GM18499 (cell line): Measurements from ENCODE around the gene TPCN1.
"Not testable (repeated sequence)": the region's sequence is repeated elsewhere in the genome, so short reads cannot be mapped to it uniquely, and the experiment has no call there.

ENCODE experiments used
- ATAC-seq: cut with Tn5 transposase; IDR thresholded peaks from one replicate; pipeline ENCODE4 v1.9.1; 2021; ENCODE audit warnings: moderate number of reproducible peaks; ENCODE audit not compliant: insufficient read depth, unreplicated experiment

TPCN1 gene

DNA sequence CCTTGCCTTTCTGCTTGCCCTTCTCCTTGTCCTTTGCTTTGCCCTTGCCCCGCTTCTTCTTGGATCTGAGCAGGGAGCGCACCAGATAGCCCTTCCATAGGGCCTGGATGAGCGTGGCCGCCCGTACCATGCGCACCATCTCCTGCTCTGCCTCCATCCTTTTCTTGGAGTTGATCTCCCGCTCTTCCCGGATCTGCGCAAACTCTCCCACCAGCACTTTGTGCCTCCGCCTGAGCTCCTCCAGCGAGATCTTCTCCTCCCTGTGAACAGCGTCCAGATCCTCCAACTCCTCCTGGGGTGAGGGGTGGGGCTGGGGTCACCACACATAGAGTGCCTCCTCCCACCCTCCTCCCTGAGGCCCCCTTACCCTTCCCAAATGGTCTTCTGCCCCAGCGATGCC is 25.7 kb upstream of the TPCN1 start:
- no peak for ATAC-seq

- no peak for ATAC-seq
Observed at GRCh38 chr12:113196582-113196981, 24.7 kb upstream of the TPCN1 start.

- ATAC-seq = no peak
Observed at GRCh38 chr12:113196990-113197389, 24.3 kb upstream of the TPCN1 start.

DNA sequence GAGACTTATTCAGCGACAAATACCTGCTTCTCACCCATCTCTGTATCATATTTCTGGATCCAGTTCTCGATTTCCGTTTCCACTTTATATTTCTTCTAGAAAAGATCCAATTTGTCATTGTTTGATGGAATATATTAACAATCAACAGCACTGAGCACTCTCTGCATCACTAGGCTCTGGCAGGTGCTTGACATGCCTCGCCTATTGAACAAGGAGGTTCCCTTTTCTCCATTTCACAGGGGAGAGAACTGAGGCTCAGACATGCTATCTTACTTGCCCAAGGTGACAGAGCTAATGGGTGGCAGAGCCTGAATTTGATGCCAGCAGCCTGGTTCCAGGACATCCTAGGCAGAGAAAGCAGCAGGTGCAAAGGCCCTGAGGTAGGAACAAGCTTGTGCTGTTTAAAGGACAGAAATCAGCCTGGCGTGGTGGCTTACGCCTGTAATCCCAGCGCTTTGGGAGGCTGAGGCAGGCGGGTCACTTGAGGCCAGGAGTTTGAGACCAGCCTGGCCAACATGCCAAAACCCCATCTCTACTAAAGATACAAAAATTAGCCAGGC is 23.7 kb upstream of the TPCN1 start:
- no peak for ATAC-seq

DNA sequence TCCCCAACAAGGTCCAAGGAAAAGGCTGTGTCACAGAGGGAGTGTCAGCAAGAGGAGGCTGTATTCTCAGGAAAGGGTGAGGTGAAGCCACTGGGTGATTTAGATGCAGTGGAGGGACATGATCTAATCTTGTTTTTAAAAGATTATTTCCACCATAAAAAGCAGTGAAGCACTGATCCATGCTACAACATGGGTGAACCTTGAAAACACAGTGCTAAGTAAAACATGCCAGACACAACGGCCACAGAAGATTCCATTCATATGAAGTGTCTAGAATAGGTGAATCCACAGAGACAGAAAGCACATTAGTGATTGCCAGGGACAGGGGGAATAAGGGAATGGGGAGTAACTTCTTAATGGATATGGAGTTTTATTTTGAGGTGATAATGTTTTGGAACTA is 23.0 kb upstream of the TPCN1 start:
- ATAC-seq = no peak

GRCh38 chr12:113200021-113200797 is 21.1 kb upstream of the TPCN1 start:
- ATAC-seq = no peak

- no peak for ATAC-seq
Observed at GRCh38 chr12:113201187-113202177, 19.8 kb upstream of the TPCN1 start.

DNA sequence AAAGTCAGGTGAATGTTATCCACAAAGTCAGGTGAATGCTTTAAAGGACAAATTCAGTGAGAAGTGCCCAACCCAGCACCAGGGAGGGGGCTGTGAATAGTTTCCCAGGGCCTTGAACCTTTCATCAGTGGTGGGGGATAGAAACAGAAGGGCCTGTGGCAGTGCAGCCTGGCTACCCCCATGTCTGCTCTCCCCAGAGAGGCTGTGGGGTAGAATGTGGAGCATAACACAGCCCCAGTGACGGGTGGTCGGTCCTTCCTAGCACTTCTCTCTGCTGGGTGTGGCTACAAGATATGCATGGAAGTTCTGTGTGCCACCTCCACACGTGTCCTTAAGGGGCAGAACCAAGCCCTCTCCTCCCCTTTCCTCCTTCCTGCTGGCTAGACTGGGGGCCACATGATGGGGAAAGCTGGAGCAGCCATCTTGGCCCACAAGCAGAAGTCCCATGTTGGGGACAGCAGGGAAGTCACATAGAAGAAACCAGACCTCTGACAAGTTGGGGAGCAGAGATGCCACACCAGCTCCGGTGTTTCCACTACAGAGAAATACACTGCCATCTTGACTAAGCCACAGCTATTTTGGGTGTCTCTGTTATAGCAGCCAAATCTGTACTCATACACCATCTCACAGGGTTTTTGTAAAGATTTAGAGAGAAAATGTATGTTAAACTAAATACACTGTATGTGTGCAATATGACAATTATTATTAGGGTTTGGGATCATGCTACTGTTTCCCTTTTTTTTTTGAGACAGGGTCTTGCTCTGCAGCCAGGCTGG is 18.8 kb upstream of the TPCN1 start:
- no peak for ATAC-seq

GRCh38 chr12:113203852-113204760 is 17.2 kb upstream of the TPCN1 start:
- ATAC-seq = no peak

DNA sequence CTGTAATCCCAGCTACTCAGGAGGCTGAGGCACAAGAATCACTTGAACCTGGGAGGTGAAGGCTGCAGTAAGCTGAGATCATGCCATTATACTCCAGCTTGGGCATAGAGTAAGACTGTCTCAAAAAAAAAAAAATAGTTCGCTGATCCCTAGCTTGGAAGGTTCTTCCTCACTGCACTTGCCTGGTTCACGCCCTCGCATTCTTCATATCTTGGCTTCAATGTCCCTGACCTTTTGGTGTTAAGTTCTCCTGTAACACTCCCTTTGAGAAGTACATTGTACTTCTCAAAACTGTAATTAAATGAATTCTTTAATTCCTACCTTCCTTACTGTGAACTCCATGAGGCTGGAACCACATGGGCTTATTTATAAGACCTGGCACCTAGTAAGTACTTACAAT is 16.5 kb upstream of the TPCN1 start:
- ATAC-seq = no peak

GRCh38 chr12:113206802-113207201 is 14.5 kb upstream of the TPCN1 start:
- not testable (repeated sequence) for ATAC-seq

DNA sequence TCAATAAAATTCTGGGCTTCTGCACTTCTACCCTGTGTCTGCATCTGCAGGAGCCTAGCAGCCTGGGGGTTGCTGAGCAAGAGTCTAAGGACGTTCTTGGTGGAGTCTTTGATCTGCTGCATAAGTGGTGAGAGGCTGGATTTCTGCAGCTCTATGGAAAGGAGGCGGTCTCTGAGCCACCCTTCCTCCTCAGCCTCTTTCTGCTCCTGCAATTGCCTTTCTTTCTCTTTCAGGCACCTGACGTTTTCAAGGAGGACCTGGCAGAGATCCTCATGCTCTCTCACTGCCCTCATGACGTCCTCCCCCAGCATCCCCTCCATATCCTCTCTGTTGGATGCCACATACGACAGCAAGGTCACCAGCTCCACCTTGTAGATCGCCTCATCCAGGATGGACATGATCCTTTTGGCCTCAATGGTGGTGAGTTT is 13.6 kb upstream of the TPCN1 start:
- no peak for ATAC-seq

DNA sequence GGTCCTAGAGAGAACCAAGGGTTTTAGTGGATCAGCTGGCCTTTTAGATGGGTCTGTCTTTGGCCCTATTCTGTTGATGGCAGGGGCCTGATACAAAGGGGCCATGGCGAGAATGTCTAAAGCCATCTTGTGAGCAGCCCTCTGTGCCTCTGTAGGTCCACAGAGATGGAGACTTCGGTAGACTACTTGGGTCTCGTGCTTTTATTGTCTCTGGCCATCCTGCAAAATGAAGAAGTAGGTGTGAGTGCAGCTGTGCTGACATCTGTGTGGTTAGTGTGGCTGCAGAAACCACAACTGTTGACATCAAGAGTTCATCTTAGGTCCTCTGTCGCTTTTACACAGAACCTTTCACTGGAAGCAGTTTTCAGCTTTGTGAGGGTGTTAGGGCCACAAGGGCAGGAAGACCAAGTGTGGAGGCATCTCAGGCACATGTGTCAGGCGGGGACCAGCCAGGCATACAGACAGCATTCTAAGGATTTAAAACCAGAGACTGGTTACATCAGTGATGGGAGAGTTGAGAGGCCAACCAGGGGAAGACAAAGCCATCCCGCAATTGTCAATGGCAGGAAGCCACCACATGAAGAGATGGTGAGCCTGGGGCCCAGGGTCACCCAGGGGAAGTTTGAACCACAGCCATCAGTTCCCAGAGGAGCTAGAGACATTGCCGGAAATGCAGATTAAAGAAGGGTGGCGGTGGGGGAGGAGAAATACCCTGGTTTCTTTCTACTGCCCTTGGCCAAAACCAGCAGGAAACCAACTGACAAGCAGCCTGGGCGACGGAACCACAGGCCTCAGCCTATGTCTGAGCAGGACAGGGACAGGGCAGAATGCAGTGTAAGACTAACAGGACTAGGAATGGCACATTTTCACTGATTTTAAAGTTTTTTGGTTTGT is 13.0 kb upstream of the TPCN1 start:
- ATAC-seq = peak; percentile 67

- no peak for ATAC-seq
Observed at GRCh38 chr12:113211160-113211559, 10.1 kb upstream of the TPCN1 start.

GRCh38 chr12:113214895-113215400 is 6.3 kb upstream of the TPCN1 start:
- no peak for ATAC-seq

DNA sequence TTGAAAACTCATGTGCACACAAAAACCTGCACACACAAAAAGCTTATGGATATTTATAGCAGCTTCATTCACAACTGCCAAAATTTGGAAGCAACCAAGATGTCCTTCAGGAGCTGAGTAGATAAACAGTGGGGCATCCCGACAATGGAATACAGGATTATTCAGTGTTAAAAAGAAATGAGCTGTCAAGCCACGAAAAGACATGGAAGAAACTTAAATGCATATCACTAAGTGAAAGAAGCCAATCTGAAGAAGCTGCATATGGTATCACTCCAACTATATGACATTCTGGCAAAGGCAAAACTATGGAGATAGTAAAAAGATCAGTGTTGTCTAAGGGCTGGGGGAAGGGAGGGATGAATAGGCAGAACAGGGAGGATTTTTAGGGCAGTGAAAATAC is 5.2 kb upstream of the TPCN1 start:
- ATAC-seq = no peak

DNA sequence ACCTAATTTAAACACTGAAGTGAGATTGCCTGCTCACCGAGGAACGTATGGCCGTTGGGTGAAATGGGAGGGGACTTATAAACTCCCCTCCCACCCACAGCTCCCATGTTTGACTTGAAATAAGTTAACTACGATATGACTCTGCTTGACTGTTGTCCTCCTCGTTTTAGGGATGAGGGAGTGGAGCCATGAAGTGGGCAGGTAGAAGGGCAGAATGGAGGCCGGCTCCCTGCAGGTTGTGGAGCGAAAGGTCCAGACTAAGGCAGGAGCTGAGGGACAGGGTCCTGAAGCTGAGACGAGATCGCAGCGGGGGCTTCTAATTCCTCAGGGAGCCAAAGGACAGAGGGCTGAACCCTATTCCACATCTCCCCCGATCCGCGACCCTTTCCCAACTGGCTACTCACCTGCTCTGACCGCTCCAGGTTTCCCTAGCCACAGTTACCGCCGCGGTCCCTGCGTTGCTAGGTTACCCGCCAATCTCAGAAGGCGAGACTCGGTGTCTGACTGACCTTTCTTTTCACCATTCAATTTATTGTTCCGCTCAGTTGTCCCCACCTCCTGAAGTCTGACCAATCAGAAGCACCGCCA is 577 bp upstream of the TPCN1 start:
- ATAC-seq = no peak
